Measurements from ENCODE around the gene PGM3.

DNA sequence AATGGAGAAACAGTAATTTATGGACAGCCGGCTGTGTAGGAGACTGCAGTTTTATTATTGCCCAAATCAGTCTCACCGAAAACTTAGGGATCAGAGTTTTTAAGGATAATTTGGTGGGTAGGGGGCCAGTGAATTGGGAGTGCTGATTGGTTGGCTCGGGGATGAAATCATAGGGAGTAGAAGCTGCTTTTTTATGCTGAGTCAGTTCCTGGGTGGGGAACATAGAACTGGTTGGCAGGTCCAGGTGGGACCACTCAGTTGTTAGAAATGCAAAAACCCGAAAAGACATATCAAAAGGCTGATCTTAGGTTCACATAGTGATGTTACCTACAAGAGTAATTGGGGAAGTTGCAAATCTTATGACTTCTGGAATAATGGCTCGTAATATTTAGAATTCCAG lies 66.3 kb downstream of the PGM3 start:
- TF ChIP-seq, protein P1, sequence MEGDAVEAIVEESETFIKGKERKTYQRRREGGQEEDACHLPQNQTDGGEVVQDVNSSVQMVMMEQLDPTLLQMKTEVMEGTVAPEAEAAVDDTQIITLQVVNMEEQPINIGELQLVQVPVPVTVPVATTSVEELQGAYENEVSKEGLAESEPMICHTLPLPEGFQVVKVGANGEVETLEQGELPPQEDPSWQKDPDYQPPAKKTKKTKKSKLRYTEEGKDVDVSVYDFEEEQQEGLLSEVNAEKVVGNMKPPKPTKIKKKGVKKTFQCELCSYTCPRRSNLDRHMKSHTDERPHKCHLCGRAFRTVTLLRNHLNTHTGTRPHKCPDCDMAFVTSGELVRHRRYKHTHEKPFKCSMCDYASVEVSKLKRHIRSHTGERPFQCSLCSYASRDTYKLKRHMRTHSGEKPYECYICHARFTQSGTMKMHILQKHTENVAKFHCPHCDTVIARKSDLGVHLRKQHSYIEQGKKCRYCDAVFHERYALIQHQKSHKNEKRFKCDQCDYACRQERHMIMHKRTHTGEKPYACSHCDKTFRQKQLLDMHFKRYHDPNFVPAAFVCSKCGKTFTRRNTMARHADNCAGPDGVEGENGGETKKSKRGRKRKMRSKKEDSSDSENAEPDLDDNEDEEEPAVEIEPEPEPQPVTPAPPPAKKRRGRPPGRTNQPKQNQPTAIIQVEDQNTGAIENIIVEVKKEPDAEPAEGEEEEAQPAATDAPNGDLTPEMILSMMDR (IDR thresholded peaks at IDR 0.05) = no peak
- no peak for TF ChIP-seq POLR2A (IDR thresholded peaks at IDR 0.05)

Measured in heart left ventricle (tissue), 13 donors.